Heart left ventricle (tissue), 13 donors: ENCODE data around the gene PRH1.

Experiments
- CTCF ChIP-seq, 12 donors: fragments of 200-600 bp; sonication (generic) in 4 of 12; IDR thresholded peaks; one replicate each; pipeline versions ENCODE4 v1.5.0 to v1.8.0; 2018 to 2022; ENCODE audit warnings: antibody characterized with exemption in 12 of 12, mild to moderate bottlenecking in 5 of 12
- POLR2A ChIP-seq, 2 donors: fragments of 450-650 bp; IDR thresholded peaks; one replicate each; pipeline ENCODE4 v1.6.1; 2017; ENCODE audit warnings: antibody characterized with exemption in 2 of 2, mild to moderate bottlenecking in 2 of 2, moderate library complexity in 2 of 2
- donor health status: ischemic (EF 13 %, LVEDD 7.1; RV severe dilation, severe dysfunction).
- donor health status: DM: no; HTN: yes; CAD: no.
- donor health status: DM: no; HTN: no; CAD: no.
- donor health status: ischemic (EF 25% LVEDD 6.9; RV normal size, moderate dysfunction).
- donor health status: ischemic (EF 25% LVEDD 5.7; RV mildly dilated, moderate dysfunction).
- donor health status: ischemic (EF 35%, LVEDD 5.7; RV mildly dilated, moderate dysfunction).
- donor health status: nonischemic (EF 11% LVEDD 7.7; RV severe dilation, severe dysfunction).
- donor health status: DM: yes; HTN: yes; CAD: no.
- donor health status: PGD.
- donor health status: ischemic (EF 29% LVEDD 5.4; RV normal size, mild dysfunction).
- donor health status: nonischemic (EF 23%, LVEDD 6.1; RV moderate dilation, normal function).

- TF ChIP-seq CTCF (IDR thresholded peaks at IDR 0.05) (no peak), POLR2A (IDR thresholded peaks at IDR 0.05) (no peak)
Measured at GRCh38 chr12:10838461-10838860, 45.6 kb downstream of the PRH1 start.
